ENCODE measurements around the gene KLHL17.
"Not testable (repeated sequence)": the region's sequence is repeated elsewhere in the genome, so short reads cannot be mapped to it uniquely, and the experiment has no call there.

The KLHL17 gene

DNA sequence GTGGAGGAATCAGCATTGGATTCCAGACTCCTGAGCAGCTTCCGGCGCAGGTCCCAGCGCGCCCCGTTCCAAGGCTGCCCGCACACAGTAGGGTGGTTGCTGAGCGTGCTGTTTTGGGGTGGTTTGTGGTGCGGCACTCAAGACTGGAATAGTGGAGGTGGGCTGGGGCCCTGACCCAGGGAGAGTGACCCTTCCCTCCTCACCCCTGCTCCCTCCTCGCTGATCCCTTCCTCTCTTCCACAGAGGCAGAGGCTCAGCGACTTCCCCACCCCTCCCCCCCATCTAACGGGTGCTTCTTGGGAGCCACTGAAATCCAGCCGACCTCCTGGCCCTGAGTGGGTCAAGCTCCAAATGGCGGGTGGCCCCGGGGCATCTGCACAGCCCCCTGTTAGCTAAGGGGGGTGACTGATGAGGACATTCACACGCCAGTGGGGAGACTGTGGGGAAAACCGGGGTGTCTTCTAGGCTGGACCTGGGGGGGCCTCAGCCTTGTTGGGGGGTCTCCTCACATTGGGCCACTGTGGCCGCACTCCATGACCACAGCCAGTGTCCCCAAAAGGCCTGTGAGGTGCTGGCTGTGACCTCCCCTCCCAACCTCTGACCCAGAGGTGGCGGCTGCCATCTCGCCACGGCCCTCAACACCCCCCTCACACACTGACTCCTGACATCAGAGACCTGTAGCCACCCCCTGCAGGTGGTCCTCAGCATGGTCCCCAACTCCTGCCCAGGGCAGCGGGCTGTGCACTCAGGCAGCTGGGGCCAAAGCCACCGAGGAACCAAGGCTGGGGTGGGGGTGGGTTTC is 43.4 kb downstream of the KLHL17 start:
- no peak for DNase-seq (ENCODE audit: low read depth)

DNA sequence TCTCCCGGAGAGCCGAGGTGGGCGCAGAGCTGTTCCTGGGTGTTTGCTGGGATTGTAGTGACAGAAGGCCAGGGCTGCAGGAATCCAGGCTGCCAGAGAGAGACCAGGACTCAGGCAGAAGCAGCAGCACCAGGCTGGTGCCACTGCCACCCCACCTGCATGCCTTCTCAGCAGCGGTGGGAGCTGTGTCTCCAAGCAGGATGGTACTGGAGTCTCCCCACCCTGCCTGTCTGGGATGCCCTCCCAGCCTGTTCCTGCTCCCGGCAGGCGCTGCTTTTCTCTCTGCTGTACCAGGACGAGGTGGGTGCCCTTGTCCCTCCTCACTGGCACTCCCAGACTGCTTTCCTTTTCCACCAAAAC is 44.0 kb downstream of the KLHL17 start:
- no peak for DNase-seq (ENCODE audit: low read depth)

GRCh38 chr1:1004780-1005697 is 44.7 kb downstream of the KLHL17 start:
- peak; percentile 28 for DNase-seq (ENCODE audit: low read depth)

DNA sequence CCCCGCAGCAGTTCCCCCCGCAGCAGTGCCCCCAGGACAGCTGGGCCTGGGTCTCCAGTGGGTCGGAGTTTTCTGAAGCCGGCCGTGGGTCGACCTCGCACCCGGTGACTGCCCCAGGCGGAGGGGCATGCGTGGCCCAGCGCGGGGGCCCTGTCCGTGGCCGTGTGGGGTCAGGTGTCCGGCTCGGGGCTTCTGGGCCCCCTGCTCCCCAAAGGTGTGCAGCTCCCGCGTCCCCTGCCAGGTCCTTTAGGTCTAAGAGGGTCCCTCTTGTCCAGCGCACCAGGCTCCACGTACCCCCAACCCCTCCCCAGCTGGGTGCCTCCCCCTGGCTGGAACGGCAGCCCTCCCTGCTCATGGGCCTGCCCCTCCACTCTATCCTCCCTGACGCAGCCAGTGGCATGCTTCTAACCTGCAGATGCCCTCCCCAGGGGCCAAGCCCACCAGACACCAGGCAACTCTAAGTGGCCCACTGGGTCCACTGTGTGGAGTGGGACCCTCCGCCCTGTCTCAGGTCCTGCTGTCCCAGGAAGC is 45.5 kb downstream of the KLHL17 start:
- no peak for DNase-seq (ENCODE audit: low read depth)

- DNase-seq (ENCODE audit: low read depth): no peak
Observed at GRCh38 chr1:1006305-1007159, 46.1 kb downstream of the KLHL17 start.

DNA sequence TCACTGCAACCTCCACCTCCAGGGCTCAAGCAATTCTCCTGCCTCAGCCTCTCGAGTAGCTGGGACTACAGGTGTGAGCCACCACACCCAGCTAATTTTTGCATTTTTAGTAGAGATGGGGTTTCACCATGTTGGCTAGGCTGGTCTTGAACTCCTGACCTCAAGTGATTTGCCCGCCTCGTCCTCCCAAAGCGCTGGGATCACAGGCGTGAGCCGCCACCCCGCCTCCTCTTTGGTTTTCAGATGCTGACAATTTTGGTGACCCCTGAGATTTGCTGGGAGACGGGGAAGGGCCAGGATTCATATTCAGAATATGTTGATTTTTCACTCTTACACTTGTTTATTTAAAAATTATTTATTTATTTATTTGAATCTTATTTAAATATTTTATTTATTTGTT is 49.7 kb downstream of the KLHL17 start:
- not testable (repeated sequence) for DNase-seq (ENCODE audit: low read depth)

DNA sequence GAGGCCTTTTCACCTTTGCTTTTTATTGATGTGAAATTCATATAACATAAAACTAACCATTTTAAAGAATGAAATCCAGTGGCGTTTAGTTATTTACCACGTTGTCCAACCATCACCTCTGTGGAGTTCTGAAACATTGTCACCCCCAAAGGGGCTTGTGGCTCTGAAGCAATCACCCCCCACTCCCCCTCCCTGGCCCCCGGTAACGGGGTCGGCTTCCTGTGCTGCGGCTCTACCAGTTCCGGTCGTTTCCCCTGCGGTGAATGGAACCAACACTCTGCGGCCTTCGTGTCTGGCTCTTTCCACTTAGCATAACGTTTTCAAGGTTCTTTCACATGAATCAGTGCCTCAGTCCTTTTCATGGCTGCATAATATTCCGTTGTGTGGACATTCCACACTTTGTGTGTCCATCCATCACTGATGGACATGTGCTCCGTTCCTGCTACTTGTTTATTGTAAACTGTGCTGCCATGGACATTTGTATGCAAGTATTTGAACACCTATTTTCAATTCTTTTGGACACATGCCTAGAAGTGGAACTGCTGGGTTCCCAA is 51.1 kb downstream of the KLHL17 start:
- no peak for DNase-seq (ENCODE audit: low read depth)

- not testable (repeated sequence) for DNase-seq (ENCODE audit: low read depth)
Observed at GRCh38 chr1:1012736-1013104, 52.3 kb downstream of the KLHL17 start.

- peak; percentile 87 for DNase-seq (ENCODE audit: low read depth)
Observed at GRCh38 chr1:1013105-1013921, 52.9 kb downstream of the KLHL17 start, which contains the start of gene ISG15. TSS of gene ISG15 (plus strand) at chr1:1013497. CDS start at chr1:1013574, 77 bp downstream.

DNA sequence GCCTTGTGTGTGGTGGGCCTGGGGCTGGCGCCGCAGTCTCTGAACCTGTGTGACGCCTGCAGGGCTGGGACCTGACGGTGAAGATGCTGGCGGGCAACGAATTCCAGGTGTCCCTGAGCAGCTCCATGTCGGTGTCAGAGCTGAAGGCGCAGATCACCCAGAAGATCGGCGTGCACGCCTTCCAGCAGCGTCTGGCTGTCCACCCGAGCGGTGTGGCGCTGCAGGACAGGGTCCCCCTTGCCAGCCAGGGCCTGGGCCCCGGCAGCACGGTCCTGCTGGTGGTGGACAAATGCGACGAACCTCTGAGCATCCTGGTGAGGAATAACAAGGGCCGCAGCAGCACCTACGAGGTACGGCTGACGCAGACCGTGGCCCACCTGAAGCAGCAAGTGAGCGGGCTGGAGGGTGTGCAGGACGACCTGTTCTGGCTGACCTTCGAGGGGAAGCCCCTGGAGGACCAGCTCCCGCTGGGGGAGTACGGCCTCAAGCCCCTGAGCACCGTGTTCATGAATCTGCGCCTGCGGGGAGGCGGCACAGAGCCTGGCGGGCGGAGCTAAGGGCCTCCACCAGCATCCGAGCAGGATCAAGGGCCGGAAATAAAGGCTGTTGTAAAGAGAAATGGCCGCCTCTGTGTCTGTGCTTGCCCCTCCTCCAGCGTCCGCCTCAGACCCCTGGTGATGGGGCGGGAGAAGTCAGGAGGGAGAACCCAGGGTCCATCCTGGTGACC is 53.7 kb downstream of the KLHL17 start:
- DNase-seq (ENCODE audit: low read depth): peak; percentile 44

DNA sequence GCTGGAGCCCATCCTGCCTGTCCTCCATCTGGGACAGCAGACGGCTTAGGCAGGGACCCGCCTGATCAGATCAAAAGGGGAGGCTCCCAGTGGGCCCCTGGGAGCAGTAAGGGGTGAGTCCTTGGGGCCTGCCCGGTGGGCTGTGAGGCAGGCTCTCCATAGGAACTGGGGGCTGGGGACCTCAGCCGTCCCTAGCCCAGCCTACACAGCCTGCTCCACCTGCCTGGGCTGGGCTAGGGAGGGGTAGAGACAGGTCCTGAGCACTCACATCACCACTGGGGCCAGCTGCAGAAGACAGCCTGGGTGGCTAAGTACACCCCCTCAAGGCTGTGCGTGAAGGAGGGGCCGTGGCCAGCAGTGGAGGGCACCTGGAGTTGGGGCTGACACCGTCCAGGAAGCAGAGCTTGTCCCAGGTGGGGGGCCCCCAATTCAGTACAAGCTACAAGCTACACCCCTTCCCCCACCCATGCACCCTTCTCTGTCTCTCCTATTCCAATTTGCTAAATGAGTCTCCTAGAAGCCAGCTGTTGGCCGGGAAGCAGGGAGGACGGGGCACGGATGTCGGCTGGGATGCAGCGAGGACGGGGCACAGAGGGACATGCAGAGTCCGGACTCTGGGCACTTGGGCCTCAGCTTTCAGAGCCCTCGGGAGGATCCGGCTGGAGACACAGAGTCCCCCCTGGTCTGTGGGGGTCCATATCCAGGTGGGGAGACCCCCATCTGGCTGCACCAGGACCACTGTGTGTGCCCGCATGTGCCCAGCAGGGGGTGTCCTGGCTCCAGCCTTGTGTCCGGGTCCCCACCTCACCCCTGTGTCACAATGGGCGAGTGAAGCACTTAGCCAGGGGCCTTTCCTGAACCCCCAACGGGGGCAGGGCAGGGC is 54.7 kb downstream of the KLHL17 start:
- DNase-seq (ENCODE audit: low read depth): no peak
